T-helper 1 cell treated with Interleukin-12 subunit alpha and Interleukin-12 subunit beta and Interleukin-4 antibody, amounts not matched to agents 30 μg/mL and 1 μg/mL, for 36 hours (primary cell): ENCODE data around the gene RAB15.
"Not testable (repeated sequence)": the region's sequence is repeated elsewhere in the genome, so short reads cannot be mapped to it uniquely, and the experiment has no call there.

Source experiments
- H3K27ac Mint-ChIP-seq: one replicate; pipeline ENCODE4 v1.8.0; 2021; ENCODE audit warnings: mild to moderate bottlenecking, mixed read lengths
- H3K27me3 Mint-ChIP-seq: one replicate; pipeline ENCODE4 v1.8.0; 2021; ENCODE audit warnings: low read depth, mixed read lengths
- H3K36me3 Mint-ChIP-seq: one replicate; pipeline ENCODE4 v1.8.0; 2021; ENCODE audit warnings: low read depth, mixed read lengths
- H3K4me1 Mint-ChIP-seq: one replicate; pipeline ENCODE4 v1.8.0; 2021; ENCODE audit warnings: low read depth, mixed read lengths
- H3K4me3 Mint-ChIP-seq: one replicate; pipeline ENCODE4 v1.8.0; 2021; ENCODE audit warnings: mild to moderate bottlenecking, moderate library complexity, mixed read lengths
- H3K9me3 Mint-ChIP-seq: one replicate; pipeline ENCODE4 v1.8.0; 2021; ENCODE audit warnings: mixed read lengths

Gene RAB15

GRCh38 chr14:64928239-64929013 lies 43.7 kb downstream of the RAB15 start:
- Mint-ChIP-seq H3K4me3 (no peak overlapping the region), H3K36me3 (peaks cover 34% of the 10 kb centered on the region), H3K27me3 (no peaks in the 10 kb centered on the region), H3K27ac (no peak overlapping the region), H3K4me1 (peaks cover 23% of the 10 kb centered on the region), H3K9me3 (no peaks in the 10 kb centered on the region)

- Mint-ChIP-seq H3K4me1 (peaks cover 23% of the 10 kb centered on the region), H3K27me3 (no peaks in the 10 kb centered on the region), H3K9me3 (no peaks in the 10 kb centered on the region), H3K4me3 (no peak overlapping the region), H3K36me3 (peaks cover 24% of the 10 kb centered on the region), H3K27ac (no peak overlapping the region)
Observed at GRCh38 chr14:64927031-64927430, 45.1 kb downstream of the RAB15 start.

- no peaks in the 10 kb centered on the region for H3K9me3 Mint-ChIP-seq
- peaks cover 28% of the 10 kb centered on the region for H3K4me1 Mint-ChIP-seq
- H3K36me3 Mint-ChIP-seq, result peaks cover 28% of the 10 kb centered on the region
- H3K4me3 Mint-ChIP-seq, result peak overlapping the region; percentile 15
- peak overlapping the region; percentile 64 for H3K27ac Mint-ChIP-seq
- H3K27me3 Mint-ChIP-seq, result no peaks in the 10 kb centered on the region
Observed at GRCh38 chr14:64926398-64926995, 45.6 kb downstream of the RAB15 start.

- H3K36me3 Mint-ChIP-seq, result peaks cover 26% of the 10 kb centered on the region
- H3K4me1 Mint-ChIP-seq, result peaks cover 32% of the 10 kb centered on the region
- no peaks in the 10 kb centered on the region for H3K9me3 Mint-ChIP-seq
- H3K27me3 Mint-ChIP-seq, result no peaks in the 10 kb centered on the region
- H3K4me3 Mint-ChIP-seq, result no peak overlapping the region
- H3K27ac Mint-ChIP-seq, result no peak overlapping the region
Observed at GRCh38 chr14:64923015-64923414, 49.1 kb downstream of the RAB15 start.

GRCh38 chr14:64920465-64920864 lies 51.7 kb downstream of the RAB15 start:
- H3K27me3 Mint-ChIP-seq, result no peaks in the 10 kb centered on the region
- H3K36me3 Mint-ChIP-seq, result peaks cover 22% of the 10 kb centered on the region
- H3K4me1 Mint-ChIP-seq, result peaks cover 35% of the 10 kb centered on the region
- no peak overlapping the region for H3K4me3 Mint-ChIP-seq
- no peak overlapping the region for H3K27ac Mint-ChIP-seq
- H3K9me3 Mint-ChIP-seq, result no peaks in the 10 kb centered on the region

- H3K27me3 Mint-ChIP-seq, result no peaks in the 10 kb centered on the region
- H3K4me3 Mint-ChIP-seq, result no peak overlapping the region
- H3K36me3 Mint-ChIP-seq, result peaks cover 23% of the 10 kb centered on the region
- no peaks in the 10 kb centered on the region for H3K9me3 Mint-ChIP-seq
- peaks cover 39% of the 10 kb centered on the region for H3K4me1 Mint-ChIP-seq
- no peak overlapping the region for H3K27ac Mint-ChIP-seq
Observed at GRCh38 chr14:64919618-64920017, 52.5 kb downstream of the RAB15 start.

- peaks cover 20% of the 10 kb centered on the region for H3K36me3 Mint-ChIP-seq
- H3K4me3 Mint-ChIP-seq, result no peak overlapping the region
- H3K27me3 Mint-ChIP-seq, result no peaks in the 10 kb centered on the region
- H3K9me3 Mint-ChIP-seq, result no peaks in the 10 kb centered on the region
- peaks cover 37% of the 10 kb centered on the region for H3K4me1 Mint-ChIP-seq
- H3K27ac Mint-ChIP-seq, result no peak overlapping the region
Observed at GRCh38 chr14:64919215-64919614, 52.9 kb downstream of the RAB15 start.

GRCh38 chr14:64918216-64918615 lies 53.9 kb downstream of the RAB15 start:
- peaks cover 39% of the 10 kb centered on the region for H3K4me1 Mint-ChIP-seq

GRCh38 chr14:64915797-64916196 lies 56.3 kb downstream of the RAB15 start:
- Mint-ChIP-seq H3K9me3 (no peaks in the 10 kb centered on the region), H3K27me3 (peaks cover 15% of the 10 kb centered on the region), H3K36me3 (peaks cover 8% of the 10 kb centered on the region), H3K4me3 (peak overlapping the region; percentile 92), H3K4me1 (peaks cover 35% of the 10 kb centered on the region), H3K27ac (peak overlapping the region; percentile 94)

More at GRCh38 chr14:64918216-64918615, 53.9 kb downstream of the RAB15 start:
- no peak overlapping the region for H3K4me3 Mint-ChIP-seq
- peaks cover 16% of the 10 kb centered on the region for H3K36me3 Mint-ChIP-seq
- no peaks in the 10 kb centered on the region for H3K9me3 Mint-ChIP-seq
- H3K27ac Mint-ChIP-seq, result no peak overlapping the region
- no peaks in the 10 kb centered on the region for H3K27me3 Mint-ChIP-seq

GRCh38 chr14:64915029-64915424 lies 57.1 kb downstream of the RAB15 start:
- Mint-ChIP-seq H3K9me3 (no peaks in the 10 kb centered on the region), H3K27me3 (peaks cover 19% of the 10 kb centered on the region), H3K4me1 (peaks cover 31% of the 10 kb centered on the region), H3K36me3 (peaks cover 8% of the 10 kb centered on the region), H3K4me3 (peak overlapping the region; percentile 92), H3K27ac (peak overlapping the region; percentile 94)

GRCh38 chr14:64914237-64915028 lies 57.7 kb downstream of the RAB15 start, which contains the start of gene CHURC1:
Gene CHURC1 (plus strand): TSS chr14:64914455. CDS start chr14:64914496, 41 bp downstream.
- peak within 1 kb of the TSS; percentile 92 for H3K4me3 Mint-ChIP-seq
- peaks cover 8% of the 10 kb centered on the region for H3K36me3 Mint-ChIP-seq
- peak within 1 kb of the TSS; percentile 94 for H3K27ac Mint-ChIP-seq
- H3K9me3 Mint-ChIP-seq, result no peaks in the 10 kb centered on the region
- H3K4me1 Mint-ChIP-seq, result peaks cover 29% of the 10 kb centered on the region
- H3K27me3 Mint-ChIP-seq, result peaks cover 24% of the 10 kb centered on the region

GRCh38 chr14:64913477-64913876 lies 58.7 kb downstream of the RAB15 start:
- Mint-ChIP-seq H3K27me3 (peaks cover 25% of the 10 kb centered on the region), H3K4me1 (peaks cover 29% of the 10 kb centered on the region), H3K27ac (peak overlapping the region; percentile 94), H3K4me3 (peak overlapping the region; percentile 92)
- H3K9me3 Mint-ChIP-seq, H3K36me3 Mint-ChIP-seq: not testable (repeated sequence)

- no peaks in the 10 kb centered on the region for H3K9me3 Mint-ChIP-seq
- H3K4me3 Mint-ChIP-seq, result no peak overlapping the region
- peaks cover 2% of the 10 kb centered on the region for H3K36me3 Mint-ChIP-seq
- H3K27ac Mint-ChIP-seq, result no peak overlapping the region
- peaks cover 29% of the 10 kb centered on the region for H3K4me1 Mint-ChIP-seq
- peaks cover 30% of the 10 kb centered on the region for H3K27me3 Mint-ChIP-seq
Observed at GRCh38 chr14:64912261-64912660, 59.9 kb downstream of the RAB15 start.

- Mint-ChIP-seq H3K9me3 (no peaks in the 10 kb centered on the region), H3K4me1 (peaks cover 22% of the 10 kb centered on the region), H3K4me3 (no peak overlapping the region), H3K27ac (no peak overlapping the region), H3K27me3 (peaks cover 36% of the 10 kb centered on the region), H3K36me3 (peaks cover 2% of the 10 kb centered on the region)
Observed at GRCh38 chr14:64910847-64911495, 61.2 kb downstream of the RAB15 start.
